HepG2 (cell line): ENCODE data around the gene LRP10. TPM values are rescaled to one million over a fixed set of nuclear protein-coding genes. Genes with fewer than 3 reads are reported as not detected.
A peak's percentile ranks its signal among the peaks of the same experiment; 100 is the strongest.

Experiments used
- ARID4A ChIP-seq: sonication (generic); formaldehyde crosslinking; IDR thresholded peaks from 2 replicates; pipeline ENCODE4 v1.5.0; 2020; ENCODE audit warnings: mild to moderate bottlenecking, missing genetic modification reagents, borderline replicate concordance
- GTF2F1 ChIP-seq: fragments of 150-350 bp; IDR thresholded peaks from 2 replicates; pipeline ENCODE4 v1.6.1; 2014; ENCODE audit warnings: low read length
- HDAC2 ChIP-seq: sonication (generic); formaldehyde crosslinking; IDR thresholded peaks from 2 replicates; pipeline ENCODE4 v1.4.0; 2020; ENCODE audit warnings: missing genetic modification reagents
- HNRNPUL1 ChIP-seq: fragments of 200-400 bp; formaldehyde crosslinking; IDR thresholded peaks from 2 replicates; pipeline ENCODE4 v1.6.1; 2017; ENCODE audit warnings: low read depth, mild to moderate bottlenecking, low read length, moderate library complexity
- MNT ChIP-seq: fragments of 450-650 bp; IDR thresholded peaks from 2 replicates; pipeline ENCODE4 v1.6.1; 2016
- RARA ChIP-seq: IDR thresholded peaks from 2 replicates; pipeline ENCODE4 v1.6.1; 2016; ENCODE audit warnings: missing genetic modification reagents, missing compliant biosample characterization
- TP53 ChIP-seq: sonication (generic); formaldehyde crosslinking; conservative IDR thresholded peaks from 2 replicates; pipeline ENCODE4 v1.4.0; 2020; ENCODE audit warnings: missing genetic modification reagents
- TRAFD1 ChIP-seq: sonication (generic); formaldehyde crosslinking; IDR thresholded peaks from 2 replicates; pipeline ENCODE4 v1.5.1; 2020; ENCODE audit warnings: missing genetic modification reagents, mild to moderate bottlenecking, borderline replicate concordance
- TRIM24 ChIP-seq: sonication (generic); formaldehyde crosslinking; IDR thresholded peaks from 2 replicates; pipeline ENCODE4 v1.8.0; 2022; ENCODE audit warnings: mild to moderate bottlenecking, missing genetic modification reagents
- ZBTB44 ChIP-seq: sonication (generic); formaldehyde crosslinking; IDR thresholded peaks from 2 replicates; pipeline ENCODE4 v1.4.0; 2020; ENCODE audit warnings: missing genetic modification reagents
- ZKSCAN5 ChIP-seq: sonication (generic); formaldehyde crosslinking; IDR thresholded peaks from 2 replicates; pipeline ENCODE4 v1.5.1; 2020; ENCODE audit warnings: mild to moderate bottlenecking, missing genetic modification reagents
- ZNF138 ChIP-seq: sonication (generic); formaldehyde crosslinking; IDR thresholded peaks from 2 replicates; pipeline ENCODE4 v1.5.0; 2020; ENCODE audit warnings: mild to moderate bottlenecking, low read depth, missing genetic modification reagents
- ZNF484 ChIP-seq: sonication (generic); formaldehyde crosslinking; IDR thresholded peaks from 2 replicates; pipeline ENCODE4 v1.5.1; 2020; ENCODE audit warnings: mild to moderate bottlenecking, low read depth, missing genetic modification reagents, borderline replicate concordance
- ZNF530 ChIP-seq: sonication (generic); formaldehyde crosslinking; IDR thresholded peaks from 2 replicates; pipeline ENCODE4 v1.5.0; 2020; ENCODE audit warnings: low read depth, mild to moderate bottlenecking, missing genetic modification reagents
- ZNF563 ChIP-seq: sonication (generic); formaldehyde crosslinking; IDR thresholded peaks from 2 replicates; pipeline ENCODE4 v1.8.0; 2022; ENCODE audit warnings: mild to moderate bottlenecking, moderate library complexity, missing genetic modification reagents
- ZNF567 ChIP-seq: sonication (generic); formaldehyde crosslinking; IDR thresholded peaks from 2 replicates; pipeline ENCODE4 v1.8.1; 2023; ENCODE audit warnings: mild to moderate bottlenecking, missing genetic modification reagents, borderline replicate concordance
- ZSCAN31 ChIP-seq: sonication (generic); formaldehyde crosslinking; IDR thresholded peaks from 2 replicates; pipeline ENCODE4 v1.5.0; 2020; ENCODE audit warnings: low read depth, mild to moderate bottlenecking, missing genetic modification reagents
- polyA plus RNA-seq, 8 experiments: library from polyadenylated mRNA; depleted of rRNA in 3 of 8; stranded (reverse) in 7 of 8; unstranded in 1 of 8; fragments of >200 nt; fragmentation: Illumina TruSeq in 4 of 8; extraction: Trizol in 4 of 8; gene quantifications; 2 replicates each; pipeline versions ENCODE4 v1.2.1 to v1.2.3, GENCODE V29; 2011 to 2016; ENCODE audit warnings: low read depth in 4 of 8, missing spikeins in 1 of 8, mixed read lengths in 1 of 8; ENCODE audit not compliant: insufficient read depth in 1 of 8
- total RNA-seq, 5 experiments: library from RNA; depleted of rRNA; stranded (reverse); fragments of >200 nt; fragmentation: Illumina TruSeq; extraction: Trizol; gene quantifications; 2 replicates each; pipeline ENCODE4 v1.2.3, GENCODE V29; 2016; ENCODE audit warnings: low read depth in 1 of 5

LRP10 gene
- total and polyA plus RNA-seq, 2 of the 13 experiments (the other 11 are each of a cell fraction or from before 2014, with no cell fraction given) = 16.9 to 45.2 TPM

GRCh38 chr14:22929104-22929960 is 57.8 kb downstream of the LRP10 start, which contains the start of gene PRMT5 (continued):
- TF ChIP-seq MNT (peak; percentile 70), GTF2F1 (peak; percentile 78; the same call in 1 of the 2 replicates), ZNF567 (CRISPR knock-in tag) (peak; percentile 89), ZNF530 (CRISPR knock-in tag) (no peak), HDAC2 (CRISPR knock-in tag) (peak; percentile 96), ZNF484 (CRISPR knock-in tag) (peak; percentile 91; the same call in 1 of the 2 replicates), ZNF563 (peak; percentile 95; the same call in 1 of the 2 replicates), ZSCAN31 (peak; percentile 99), TRAFD1 (CRISPR knock-in tag) (peak; percentile 77), ARID4A (peak; percentile 98), TP53 (CRISPR knock-in tag) (peak; percentile 97), ZKSCAN5 (CRISPR knock-in tag) (peak; percentile 77), RARA (CRISPR knock-in tag) (peak; percentile 73), HNRNPUL1 (no peak), TRIM24 (CRISPR knock-in tag) (no peak), ZNF138 (peak; percentile 58; the same call in 1 of the 2 replicates), ZBTB44 (CRISPR knock-in tag) (peak; percentile 97)
